ENCODE measurements around the gene CRLF3.
A peak's percentile ranks its signal among the peaks of the same experiment; 100 is the strongest.
"Not testable (repeated sequence)": the region's sequence is repeated elsewhere in the genome, so short reads cannot be mapped to it uniquely, and the experiment has no call there.

CRLF3 gene

DNA sequence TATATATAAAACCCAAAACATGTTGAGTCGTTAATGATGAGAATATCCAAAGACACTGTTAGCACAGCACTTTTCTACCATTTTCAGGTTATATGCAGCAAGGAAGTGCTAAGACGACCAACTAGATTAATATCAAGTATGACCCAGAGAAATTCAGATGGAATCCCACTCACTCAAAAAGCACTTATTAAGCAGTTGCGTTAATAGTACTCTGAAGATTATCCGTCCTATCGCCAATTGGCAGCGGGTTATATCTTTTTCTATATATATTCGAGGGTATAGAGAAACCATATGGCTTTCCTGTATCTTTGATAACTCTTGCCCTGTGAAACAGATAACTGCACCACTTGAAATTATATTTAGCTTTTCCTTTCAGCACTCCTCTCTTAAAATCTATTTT is 1.1 kb downstream of the CRLF3 start:
- TF ChIP-seq CTCF (IDR thresholded peaks at IDR 0.05; ENCODE audit: extremely low read depth, missing control alignments), result no peak
- no peak for DNase-seq (ENCODE audit: low spot score)

DNA sequence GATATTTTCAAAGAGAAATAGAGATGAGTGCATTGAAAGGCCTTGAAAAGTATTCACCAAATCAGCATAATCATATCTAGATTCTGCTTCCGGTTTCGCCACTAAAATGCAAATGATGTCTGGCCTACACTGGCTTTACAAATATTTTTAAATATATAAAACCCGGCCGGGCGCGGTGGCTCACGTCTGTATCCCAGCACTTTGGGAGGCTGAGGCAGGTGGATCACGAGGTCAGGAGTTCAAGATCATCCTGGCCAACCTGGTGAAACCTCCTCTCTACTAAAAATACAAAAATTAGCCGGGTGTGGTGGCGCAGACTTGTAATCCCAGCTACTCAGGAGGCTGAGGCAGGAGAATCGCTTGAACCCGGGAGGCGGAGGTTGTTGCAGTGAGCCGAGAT is 1.6 kb downstream of the CRLF3 start:
- DNase-seq (ENCODE audit: low spot score), result peak; percentile 50

- no peak for TF ChIP-seq CTCF (IDR thresholded peaks at IDR 0.05; ENCODE audit: extremely low read depth, missing control alignments)
- no peak for DNase-seq (ENCODE audit: low spot score)
Observed at GRCh38 chr17:30821871-30822723, 2.4 kb downstream of the CRLF3 start.

- no peak for TF ChIP-seq CTCF (IDR thresholded peaks at IDR 0.05; ENCODE audit: extremely low read depth, missing control alignments)
- no peak for DNase-seq (ENCODE audit: low spot score)
Observed at GRCh38 chr17:30819971-30820705, 4.4 kb downstream of the CRLF3 start.

DNA sequence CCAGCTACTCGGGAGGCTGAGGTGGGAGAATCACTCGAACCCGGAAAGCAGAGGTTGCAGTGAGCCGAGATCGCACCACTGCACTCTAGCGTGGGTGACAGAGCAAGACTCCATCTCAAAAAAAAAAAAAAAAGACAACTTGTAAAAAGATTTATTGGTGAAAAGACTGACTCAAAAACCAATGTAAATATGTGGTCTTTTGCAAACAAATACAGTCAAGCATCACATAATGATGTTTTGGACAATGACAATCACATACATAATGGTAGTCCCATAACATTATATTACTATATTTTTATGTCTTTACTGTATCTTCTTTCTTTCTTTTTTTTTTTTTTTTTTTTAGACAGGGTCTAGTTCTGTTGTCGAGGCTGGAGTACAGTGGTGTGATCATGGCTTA is 8.3 kb downstream of the CRLF3 start:
- no peak for DNase-seq (ENCODE audit: low spot score)
- no peak for TF ChIP-seq CTCF (IDR thresholded peaks at IDR 0.05; ENCODE audit: extremely low read depth, missing control alignments)

DNA sequence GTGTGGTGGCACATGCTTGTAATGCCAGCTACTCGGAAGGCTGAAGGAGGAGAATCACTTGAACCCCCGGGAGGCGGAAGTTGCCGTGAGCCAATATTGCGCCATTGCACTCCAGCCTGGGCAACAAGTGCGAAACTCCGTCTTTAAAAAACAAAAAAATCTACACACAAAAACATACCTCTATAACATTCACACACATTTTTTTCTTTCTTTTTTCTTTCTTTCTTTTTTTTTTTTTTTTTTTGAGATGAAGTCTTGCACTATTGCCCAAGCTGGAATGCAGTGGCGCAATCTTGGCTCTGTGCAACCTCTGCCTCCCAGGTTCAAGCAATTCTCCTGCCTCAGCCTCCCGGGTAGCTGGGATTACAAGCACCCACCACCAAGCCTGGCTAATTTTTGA is 9.6 kb downstream of the CRLF3 start:
- not testable (repeated sequence) for DNase-seq (ENCODE audit: low spot score)

DNA sequence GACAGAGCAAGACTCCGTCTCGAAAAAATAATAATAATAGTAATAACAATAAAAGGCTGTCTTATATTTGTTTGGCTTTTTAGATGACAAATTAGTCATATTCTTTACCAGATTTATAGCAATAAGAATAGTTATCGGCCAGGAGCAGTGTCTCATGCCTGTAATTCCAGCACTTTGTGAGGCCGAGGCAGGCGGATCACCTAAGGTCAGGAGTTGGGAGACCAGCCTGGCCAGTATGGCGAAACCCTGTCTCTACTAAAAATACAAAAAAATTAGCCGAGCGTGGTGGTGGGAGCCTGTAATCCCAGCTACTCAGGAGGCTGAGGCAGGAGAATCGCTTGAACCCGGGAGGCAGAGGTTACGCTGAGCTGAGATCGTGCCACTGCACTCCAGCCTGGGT is 10.3 kb downstream of the CRLF3 start:
- not testable (repeated sequence) for DNase-seq (ENCODE audit: low spot score)

DNA sequence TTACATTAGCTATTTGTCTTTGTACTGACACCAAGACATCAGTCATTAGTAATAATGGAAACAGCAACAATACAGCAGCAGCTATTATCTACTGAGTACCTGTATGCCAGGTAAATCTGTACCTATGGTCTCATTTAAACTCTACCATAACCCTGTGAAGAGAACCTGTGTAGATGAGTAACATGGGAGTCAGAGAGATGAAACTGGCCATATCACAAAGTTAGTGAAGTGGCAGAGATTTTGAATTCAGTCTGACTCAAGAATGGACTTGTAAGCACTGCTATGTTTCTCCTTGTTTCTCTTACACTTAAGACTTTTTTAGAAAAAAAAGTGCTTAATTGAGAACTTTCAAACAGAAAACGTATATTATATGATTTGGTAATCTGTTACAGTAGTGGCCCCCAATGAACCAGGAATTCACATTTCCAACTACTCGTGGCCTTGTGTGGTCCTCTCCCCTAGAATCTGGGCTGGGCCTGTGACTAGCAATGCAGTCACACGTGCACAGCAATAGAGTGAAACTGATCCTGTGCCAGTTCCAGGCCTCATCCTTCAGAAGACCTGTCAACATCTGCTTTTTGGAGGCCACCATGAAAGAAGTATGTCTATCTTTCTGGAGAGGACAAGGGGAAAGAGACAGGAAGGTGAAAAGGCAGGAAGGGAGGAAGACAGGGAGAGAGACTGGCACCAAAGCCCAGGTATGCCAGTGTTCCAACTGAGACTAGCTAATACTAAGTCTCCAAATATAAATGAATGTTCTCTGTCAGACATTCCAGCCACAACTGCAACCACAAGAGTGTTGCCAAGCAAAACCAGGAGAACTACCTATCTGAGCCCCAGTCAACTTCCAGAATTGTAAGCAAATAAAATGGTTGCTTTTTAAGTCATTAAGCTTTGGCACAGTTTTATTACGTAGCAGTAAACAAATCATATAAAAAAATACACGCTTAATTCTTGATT is 12.0 kb downstream of the CRLF3 start:
- TF ChIP-seq CTCF (IDR thresholded peaks at IDR 0.05; ENCODE audit: extremely low read depth, missing control alignments), result no peak
- no peak for DNase-seq (ENCODE audit: low spot score)
